WTC11 (cell line): ENCODE results near the gene TMEM150B. TPM values are rescaled to one million over a fixed set of nuclear protein-coding genes. Genes with fewer than 3 reads are reported as not detected.

Source experiments
- ATAC-seq: fragments of 200-7000 bp; cut with Tn5 transposase; 2 replicates; pipeline ENCODE4 v1.10.0; 2021; ENCODE audit warnings: mild to moderate bottlenecking, moderate library complexity
- CTCF ChIA-PET: fragments of 300-600 bp; sonication (Branson Sonifier 250); formaldehyde crosslinking; loops from one replicate; lab custom pipeline; 2021; ENCODE audit warnings: antibody characterized with exemption; lab: Charles Lee
- POLR2A ChIA-PET: fragments of 350-600 bp; sonication (Branson Sonifier 250); formaldehyde crosslinking; loops from one replicate; lab custom pipeline; 2021; ENCODE audit warnings: antibody characterized with exemption; lab: Charles Lee
- DNase-seq: peaks from one replicate; pipeline ENCODE4 v3.0.0; 2021; ENCODE audit warnings: low spot score
- H3K27ac Mint-ChIP-seq: 2 replicates; pipeline ENCODE4 v1.8.0; 2021; ENCODE audit warnings: mixed read lengths
- H3K27me3 Mint-ChIP-seq: 2 replicates; pipeline ENCODE4 v1.8.0; 2021; ENCODE audit warnings: low read depth, mild to moderate bottlenecking, moderate library complexity, mixed read lengths
- H3K36me3 Mint-ChIP-seq: 2 replicates; pipeline ENCODE4 v1.8.0; 2021; ENCODE audit warnings: mixed read lengths
- H3K4me1 Mint-ChIP-seq: 2 replicates; pipeline ENCODE4 v1.8.0; 2022; ENCODE audit warnings: mixed read lengths
- H3K4me3 Mint-ChIP-seq: 2 replicates; pipeline ENCODE4 v1.8.0; 2021; ENCODE audit warnings: mild to moderate bottlenecking, moderate library complexity, mixed read lengths
- H3K9me3 Mint-ChIP-seq: 2 replicates; pipeline ENCODE4 v1.8.0; 2021; ENCODE audit warnings: mixed read lengths
- EMX1 ChIP-seq: fragments of 250-450 bp; sonication (Bioruptor Pico); IDR thresholded peaks from 2 replicates; pipeline ENCODE4 v1.8.0; 2021; ENCODE audit warnings: mild to moderate bottlenecking
- NFATC4 ChIP-seq: fragments of 250-450 bp; sonication (Bioruptor Pico); IDR thresholded peaks from 2 replicates; pipeline ENCODE4 v1.9.0; 2021; ENCODE audit warnings: mild to moderate bottlenecking
- NR2C2 ChIP-seq: sonication (generic); formaldehyde crosslinking; IDR thresholded peaks from 2 replicates; pipeline ENCODE4 v1.8.0; 2022; ENCODE audit warnings: mild to moderate bottlenecking, missing genetic modification reagents
- OVOL2 ChIP-seq: fragments of 250-450 bp; sonication (Bioruptor Pico); IDR thresholded peaks from 2 replicates; pipeline ENCODE4 v1.9.0; 2021; ENCODE audit warnings: mild to moderate bottlenecking, borderline replicate concordance
- SOX15 ChIP-seq: fragments of 250-450 bp; sonication (Bioruptor Pico); IDR thresholded peaks from 2 replicates; pipeline ENCODE4 v1.9.0; 2021; ENCODE audit warnings: mild to moderate bottlenecking
- SP1 ChIP-seq: sonication (generic); formaldehyde crosslinking; conservative IDR thresholded peaks from 2 replicates; pipeline ENCODE4 v1.8.1; 2022; ENCODE audit warnings: missing genetic modification reagents
- TEAD4 ChIP-seq: sonication (generic); formaldehyde crosslinking; IDR thresholded peaks from 2 replicates; pipeline ENCODE4 v1.8.0; 2022; ENCODE audit warnings: mild to moderate bottlenecking, missing genetic modification reagents
- ZNF671 ChIP-seq: fragments of 250-450 bp; sonication (Bioruptor Pico); IDR thresholded peaks from 2 replicates; pipeline ENCODE4 v1.8.0; 2021; ENCODE audit warnings: mild to moderate bottlenecking
- total RNA-seq: library from RNA; stranded (reverse); gene quantifications from 3 replicates; pipeline ENCODE4 v1.2.3, GENCODE V29; 2021
- TF ChIP-seq, protein P1 (sequence below): sonication (generic); formaldehyde crosslinking; IDR thresholded peaks from 2 replicates; pipeline ENCODE4 v1.8.1; 2023; ENCODE audit warnings: mild to moderate bottlenecking, missing genetic modification reagents
- TF ChIP-seq, protein P2 (sequence below): sonication (generic); formaldehyde crosslinking; IDR thresholded peaks from 2 replicates; pipeline ENCODE4 v1.8.1; 2023; ENCODE audit warnings: mild to moderate bottlenecking, missing genetic modification reagents, moderate library complexity
- TF ChIP-seq, protein P3 (sequence below): sonication (generic); formaldehyde crosslinking; IDR thresholded peaks from 2 replicates; pipeline ENCODE4 v1.8.0; 2023; ENCODE audit warnings: missing genetic modification reagents, mild to moderate bottlenecking, borderline replicate concordance
- TF ChIP-seq, protein P4 (sequence below): sonication (generic); formaldehyde crosslinking; IDR thresholded peaks from 2 replicates; pipeline ENCODE4 v1.8.0; 2023; ENCODE audit warnings: mild to moderate bottlenecking, missing genetic modification reagents
- TF ChIP-seq, protein P5 (sequence below): fragments of 200-600 bp; IDR thresholded peaks from 2 replicates; pipeline ENCODE4 v1.8.0; 2022; ENCODE audit warnings: antibody characterized with exemption
- TF ChIP-seq, protein P6 (sequence below): sonication (generic); formaldehyde crosslinking; conservative IDR thresholded peaks from 2 replicates; pipeline ENCODE4 v1.8.1; 2022; ENCODE audit warnings: mild to moderate bottlenecking, missing genetic modification reagents
- TF ChIP-seq, protein P7 (sequence below): sonication (generic); formaldehyde crosslinking; IDR thresholded peaks from 2 replicates; pipeline ENCODE4 v1.8.0; 2023; ENCODE audit warnings: missing genetic modification reagents

The TMEM150B gene
- total RNA-seq, 1 experiment from 2014 or later = 0.44 TPM

DNA sequence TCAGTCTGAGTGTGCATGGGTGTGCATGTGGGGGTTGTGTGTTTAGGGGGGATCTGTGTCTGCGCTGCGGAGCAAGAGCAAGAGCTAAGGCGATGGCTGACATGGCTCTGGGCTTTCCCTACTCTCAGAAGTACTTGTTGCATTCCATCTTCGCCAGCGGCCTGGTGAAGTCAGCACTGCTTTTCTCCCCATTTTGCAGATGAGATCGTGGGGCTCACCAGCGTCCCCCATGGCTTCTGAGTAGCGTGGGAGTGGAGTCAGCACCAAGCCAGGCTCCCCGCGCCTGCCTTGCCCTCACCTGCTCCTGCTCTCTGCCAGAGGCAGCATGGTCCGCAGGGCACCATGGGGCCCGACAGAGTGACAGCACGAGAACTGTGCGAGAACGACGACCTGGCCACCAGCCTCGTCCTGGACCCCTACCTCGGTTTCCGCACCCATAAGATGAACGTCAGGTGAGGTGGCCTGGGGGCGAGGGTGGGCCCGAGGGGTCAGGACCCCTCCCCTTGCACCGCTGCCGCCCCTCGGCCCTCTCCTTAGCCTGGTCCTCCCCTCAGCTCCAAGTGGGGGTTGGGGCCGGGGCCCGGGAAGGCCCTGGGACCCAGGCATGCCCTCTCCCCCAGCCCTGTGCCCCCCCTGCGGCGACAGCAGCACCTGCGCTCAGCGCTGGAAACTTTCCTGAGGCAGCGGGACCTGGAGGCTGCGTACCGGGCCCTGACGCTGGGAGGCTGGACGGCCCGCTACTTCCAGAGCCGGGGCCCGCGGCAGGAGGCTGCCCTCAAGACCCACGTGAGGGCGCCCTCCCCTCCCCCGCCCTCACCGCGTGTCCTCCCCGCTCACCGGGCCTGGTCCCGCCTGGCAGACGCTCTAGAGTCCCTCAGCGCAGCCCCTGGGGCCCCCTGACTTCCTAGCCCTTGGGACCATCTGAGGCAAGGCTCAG is 16.7 kb upstream of the TMEM150B start:
- Mint-ChIP-seq H3K36me3 (peaks cover 28% of the 10 kb centered on the region), H3K27me3 (peaks cover 10% of the 10 kb centered on the region), H3K4me1 (peaks cover 23% of the 10 kb centered on the region), H3K9me3 (no peaks in the 10 kb centered on the region), H3K27ac (peak overlapping the region; percentile 90), H3K4me3 (peak overlapping the region; percentile 57)
- POLR2A ChIA-PET = interaction anchor here (1.0 to 1.8 kb wide), 4 partner anchors 7 to 41 kb away, joined by 4 to 6 read pairs (median 6); partner anchors contain the start of gene TMEM238
- ATAC-seq = no peak
- TF ChIP-seq, protein P1, sequence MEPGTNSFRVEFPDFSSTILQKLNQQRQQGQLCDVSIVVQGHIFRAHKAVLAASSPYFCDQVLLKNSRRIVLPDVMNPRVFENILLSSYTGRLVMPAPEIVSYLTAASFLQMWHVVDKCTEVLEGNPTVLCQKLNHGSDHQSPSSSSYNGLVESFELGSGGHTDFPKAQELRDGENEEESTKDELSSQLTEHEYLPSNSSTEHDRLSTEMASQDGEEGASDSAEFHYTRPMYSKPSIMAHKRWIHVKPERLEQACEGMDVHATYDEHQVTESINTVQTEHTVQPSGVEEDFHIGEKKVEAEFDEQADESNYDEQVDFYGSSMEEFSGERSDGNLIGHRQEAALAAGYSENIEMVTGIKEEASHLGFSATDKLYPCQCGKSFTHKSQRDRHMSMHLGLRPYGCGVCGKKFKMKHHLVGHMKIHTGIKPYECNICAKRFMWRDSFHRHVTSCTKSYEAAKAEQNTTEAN (CRISPR knock-in tag) = 0 out of 2 replicates have a peak, but pooled peaks have one; percentile 32
- TF ChIP-seq NFATC4 (CRISPR knock-in tag) (no peak), NR2C2 (CRISPR knock-in tag) (no peak)
- TF ChIP-seq, protein P2, sequence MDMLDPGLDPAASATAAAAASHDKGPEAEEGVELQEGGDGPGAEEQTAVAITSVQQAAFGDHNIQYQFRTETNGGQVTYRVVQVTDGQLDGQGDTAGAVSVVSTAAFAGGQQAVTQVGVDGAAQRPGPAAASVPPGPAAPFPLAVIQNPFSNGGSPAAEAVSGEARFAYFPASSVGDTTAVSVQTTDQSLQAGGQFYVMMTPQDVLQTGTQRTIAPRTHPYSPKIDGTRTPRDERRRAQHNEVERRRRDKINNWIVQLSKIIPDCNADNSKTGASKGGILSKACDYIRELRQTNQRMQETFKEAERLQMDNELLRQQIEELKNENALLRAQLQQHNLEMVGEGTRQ (CRISPR knock-in tag) = no peak
- TF ChIP-seq, protein P3, sequence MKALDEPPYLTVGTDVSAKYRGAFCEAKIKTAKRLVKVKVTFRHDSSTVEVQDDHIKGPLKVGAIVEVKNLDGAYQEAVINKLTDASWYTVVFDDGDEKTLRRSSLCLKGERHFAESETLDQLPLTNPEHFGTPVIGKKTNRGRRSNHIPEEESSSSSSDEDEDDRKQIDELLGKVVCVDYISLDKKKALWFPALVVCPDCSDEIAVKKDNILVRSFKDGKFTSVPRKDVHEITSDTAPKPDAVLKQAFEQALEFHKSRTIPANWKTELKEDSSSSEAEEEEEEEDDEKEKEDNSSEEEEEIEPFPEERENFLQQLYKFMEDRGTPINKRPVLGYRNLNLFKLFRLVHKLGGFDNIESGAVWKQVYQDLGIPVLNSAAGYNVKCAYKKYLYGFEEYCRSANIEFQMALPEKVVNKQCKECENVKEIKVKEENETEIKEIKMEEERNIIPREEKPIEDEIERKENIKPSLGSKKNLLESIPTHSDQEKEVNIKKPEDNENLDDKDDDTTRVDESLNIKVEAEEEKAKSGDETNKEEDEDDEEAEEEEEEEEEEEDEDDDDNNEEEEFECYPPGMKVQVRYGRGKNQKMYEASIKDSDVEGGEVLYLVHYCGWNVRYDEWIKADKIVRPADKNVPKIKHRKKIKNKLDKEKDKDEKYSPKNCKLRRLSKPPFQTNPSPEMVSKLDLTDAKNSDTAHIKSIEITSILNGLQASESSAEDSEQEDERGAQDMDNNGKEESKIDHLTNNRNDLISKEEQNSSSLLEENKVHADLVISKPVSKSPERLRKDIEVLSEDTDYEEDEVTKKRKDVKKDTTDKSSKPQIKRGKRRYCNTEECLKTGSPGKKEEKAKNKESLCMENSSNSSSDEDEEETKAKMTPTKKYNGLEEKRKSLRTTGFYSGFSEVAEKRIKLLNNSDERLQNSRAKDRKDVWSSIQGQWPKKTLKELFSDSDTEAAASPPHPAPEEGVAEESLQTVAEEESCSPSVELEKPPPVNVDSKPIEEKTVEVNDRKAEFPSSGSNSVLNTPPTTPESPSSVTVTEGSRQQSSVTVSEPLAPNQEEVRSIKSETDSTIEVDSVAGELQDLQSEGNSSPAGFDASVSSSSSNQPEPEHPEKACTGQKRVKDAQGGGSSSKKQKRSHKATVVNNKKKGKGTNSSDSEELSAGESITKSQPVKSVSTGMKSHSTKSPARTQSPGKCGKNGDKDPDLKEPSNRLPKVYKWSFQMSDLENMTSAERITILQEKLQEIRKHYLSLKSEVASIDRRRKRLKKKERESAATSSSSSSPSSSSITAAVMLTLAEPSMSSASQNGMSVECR (CRISPR knock-in tag) = 0 out of 2 replicates have a peak, but pooled peaks have one; percentile 50
- TF ChIP-seq, protein P4, sequence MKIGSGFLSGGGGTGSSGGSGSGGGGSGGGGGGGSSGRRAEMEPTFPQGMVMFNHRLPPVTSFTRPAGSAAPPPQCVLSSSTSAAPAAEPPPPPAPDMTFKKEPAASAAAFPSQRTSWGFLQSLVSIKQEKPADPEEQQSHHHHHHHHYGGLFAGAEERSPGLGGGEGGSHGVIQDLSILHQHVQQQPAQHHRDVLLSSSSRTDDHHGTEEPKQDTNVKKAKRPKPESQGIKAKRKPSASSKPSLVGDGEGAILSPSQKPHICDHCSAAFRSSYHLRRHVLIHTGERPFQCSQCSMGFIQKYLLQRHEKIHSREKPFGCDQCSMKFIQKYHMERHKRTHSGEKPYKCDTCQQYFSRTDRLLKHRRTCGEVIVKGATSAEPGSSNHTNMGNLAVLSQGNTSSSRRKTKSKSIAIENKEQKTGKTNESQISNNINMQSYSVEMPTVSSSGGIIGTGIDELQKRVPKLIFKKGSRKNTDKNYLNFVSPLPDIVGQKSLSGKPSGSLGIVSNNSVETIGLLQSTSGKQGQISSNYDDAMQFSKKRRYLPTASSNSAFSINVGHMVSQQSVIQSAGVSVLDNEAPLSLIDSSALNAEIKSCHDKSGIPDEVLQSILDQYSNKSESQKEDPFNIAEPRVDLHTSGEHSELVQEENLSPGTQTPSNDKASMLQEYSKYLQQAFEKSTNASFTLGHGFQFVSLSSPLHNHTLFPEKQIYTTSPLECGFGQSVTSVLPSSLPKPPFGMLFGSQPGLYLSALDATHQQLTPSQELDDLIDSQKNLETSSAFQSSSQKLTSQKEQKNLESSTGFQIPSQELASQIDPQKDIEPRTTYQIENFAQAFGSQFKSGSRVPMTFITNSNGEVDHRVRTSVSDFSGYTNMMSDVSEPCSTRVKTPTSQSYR (CRISPR knock-in tag) = 0 out of 2 replicates have a peak, but pooled peaks have one; percentile 20
- CTCF ChIA-PET = interaction anchor here (0.5 to 2.2 kb wide), 9 partner anchors 15 to 311 kb away, joined by 3 to 10 read pairs (median 5); partner anchors contain the start of genes DNAAF3, IL11 and TMEM238
- no peak for DNase-seq

DNA sequence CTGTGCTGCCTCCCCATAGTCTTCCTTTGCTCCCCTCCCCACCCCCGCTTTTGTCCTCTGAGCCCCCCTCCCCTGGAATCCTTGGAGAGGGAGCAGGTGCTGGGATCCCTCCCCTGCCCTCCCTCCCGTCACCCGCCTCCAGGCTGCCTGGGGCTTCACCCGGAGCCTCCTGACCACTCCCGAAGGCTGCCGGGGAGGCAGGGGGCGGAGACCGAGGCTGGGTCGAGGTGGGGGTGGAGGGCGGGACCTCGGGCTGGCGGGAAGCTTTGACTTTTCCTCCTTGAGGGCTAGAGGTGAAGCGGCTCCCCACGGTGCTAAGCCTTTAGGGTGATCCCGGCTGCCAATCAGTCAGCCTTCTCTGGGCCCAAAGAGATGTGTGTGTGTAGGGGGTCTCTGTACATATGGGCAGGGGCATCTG is 16.0 kb upstream of the TMEM150B start:
- H3K9me3 Mint-ChIP-seq = no peaks in the 10 kb centered on the region
- peak; percentile 3 for ATAC-seq
- peak overlapping the region; percentile 83 for H3K4me3 Mint-ChIP-seq
- H3K27ac Mint-ChIP-seq = peak overlapping the region; percentile 90
- TF ChIP-seq, protein P5, sequence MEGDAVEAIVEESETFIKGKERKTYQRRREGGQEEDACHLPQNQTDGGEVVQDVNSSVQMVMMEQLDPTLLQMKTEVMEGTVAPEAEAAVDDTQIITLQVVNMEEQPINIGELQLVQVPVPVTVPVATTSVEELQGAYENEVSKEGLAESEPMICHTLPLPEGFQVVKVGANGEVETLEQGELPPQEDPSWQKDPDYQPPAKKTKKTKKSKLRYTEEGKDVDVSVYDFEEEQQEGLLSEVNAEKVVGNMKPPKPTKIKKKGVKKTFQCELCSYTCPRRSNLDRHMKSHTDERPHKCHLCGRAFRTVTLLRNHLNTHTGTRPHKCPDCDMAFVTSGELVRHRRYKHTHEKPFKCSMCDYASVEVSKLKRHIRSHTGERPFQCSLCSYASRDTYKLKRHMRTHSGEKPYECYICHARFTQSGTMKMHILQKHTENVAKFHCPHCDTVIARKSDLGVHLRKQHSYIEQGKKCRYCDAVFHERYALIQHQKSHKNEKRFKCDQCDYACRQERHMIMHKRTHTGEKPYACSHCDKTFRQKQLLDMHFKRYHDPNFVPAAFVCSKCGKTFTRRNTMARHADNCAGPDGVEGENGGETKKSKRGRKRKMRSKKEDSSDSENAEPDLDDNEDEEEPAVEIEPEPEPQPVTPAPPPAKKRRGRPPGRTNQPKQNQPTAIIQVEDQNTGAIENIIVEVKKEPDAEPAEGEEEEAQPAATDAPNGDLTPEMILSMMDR = no peak
- TF ChIP-seq EMX1 (CRISPR knock-in tag) = no peak
- no peak for TF ChIP-seq SOX15 (CRISPR knock-in tag)
- TF ChIP-seq, protein P6, sequence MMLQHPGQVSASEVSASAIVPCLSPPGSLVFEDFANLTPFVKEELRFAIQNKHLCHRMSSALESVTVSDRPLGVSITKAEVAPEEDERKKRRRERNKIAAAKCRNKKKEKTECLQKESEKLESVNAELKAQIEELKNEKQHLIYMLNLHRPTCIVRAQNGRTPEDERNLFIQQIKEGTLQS (CRISPR knock-in tag) = no peak
- no peak for TF ChIP-seq TEAD4 (CRISPR knock-in tag)
- TF ChIP-seq ZNF671 (CRISPR knock-in tag) = no peak
- TF ChIP-seq, protein P7, sequence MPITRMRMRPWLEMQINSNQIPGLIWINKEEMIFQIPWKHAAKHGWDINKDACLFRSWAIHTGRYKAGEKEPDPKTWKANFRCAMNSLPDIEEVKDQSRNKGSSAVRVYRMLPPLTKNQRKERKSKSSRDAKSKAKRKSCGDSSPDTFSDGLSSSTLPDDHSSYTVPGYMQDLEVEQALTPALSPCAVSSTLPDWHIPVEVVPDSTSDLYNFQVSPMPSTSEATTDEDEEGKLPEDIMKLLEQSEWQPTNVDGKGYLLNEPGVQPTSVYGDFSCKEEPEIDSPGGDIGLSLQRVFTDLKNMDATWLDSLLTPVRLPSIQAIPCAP (CRISPR knock-in tag) = no peak
- TF ChIP-seq SP1 (CRISPR knock-in tag) = no peak; the same call in 1 of the 2 replicates
- TF ChIP-seq OVOL2 (CRISPR knock-in tag) = no peak
- TF ChIP-seq NFATC4 (CRISPR knock-in tag) = no peak
- TF ChIP-seq, protein P1 (CRISPR knock-in tag) = no peak
- CTCF ChIA-PET = interaction anchor here (0.5 to 2.2 kb wide), 12 partner anchors 15 to 811 kb away, joined by 3 to 10 read pairs (median 4); partner anchors contain the start of genes DNAAF3, IL11 and TMEM238
- peaks cover 23% of the 10 kb centered on the region for H3K4me1 Mint-ChIP-seq
- POLR2A ChIA-PET = interaction anchor here (1.0 to 1.8 kb wide), 6 partner anchors 8 to 58 kb away, joined by 3 to 6 read pairs (median 4); partner anchors contain the start of gene TMEM238
- H3K27me3 Mint-ChIP-seq = peaks cover 17% of the 10 kb centered on the region
- peaks cover 28% of the 10 kb centered on the region for H3K36me3 Mint-ChIP-seq
- DNase-seq = peak; percentile 83
